OCI-LY3 (cell line): Measurements from ENCODE around the gene SATB2.

Experiments
- H2AFZ ChIP-seq: fragments of 200-600, 300-600 bp; shearing (Covaris generic); 2 replicates; pipeline ENCODE4 v1.6.0; 2014; ENCODE audit warnings: antibody characterized with exemption, low read depth, low read length
- H3K27ac ChIP-seq: fragments of 200-600, 300-600 bp; sonication (generic); 2 replicates; pipeline ENCODE4 v1.5.1; 2014; ENCODE audit warnings: mild to moderate bottlenecking, low read length, moderate library complexity, mixed read lengths
- H3K27me3 ChIP-seq: fragments of 200-600, 300-600 bp; sonication (generic); 2 replicates; pipeline ENCODE4 v1.6.1; 2014; ENCODE audit warnings: low read depth, low read length, mixed read lengths
- H3K36me3 ChIP-seq: fragments of 200-600, 300-600 bp; sonication (generic); replicated peaks from 2 replicates; pipeline ENCODE3; 2014; ENCODE audit warnings: low read depth, low read length, mixed read lengths
- H3K4me1 ChIP-seq: fragments of 300-600, 200-600 bp; sonication (generic); 2 replicates; pipeline ENCODE4 v1.6.1; 2014; ENCODE audit warnings: low read length, mixed read lengths
- H3K4me2 ChIP-seq: fragments of 200-600, 300-600 bp; sonication (generic); 2 replicates; pipeline ENCODE4 v1.6.1; 2014; ENCODE audit warnings: low read length, mixed read lengths
- H3K4me3 ChIP-seq: fragments of 300-600, 200-600 bp; sonication (generic); 2 replicates; pipeline ENCODE4 v1.5.1; 2014; ENCODE audit warnings: antibody characterized with exemption, mild to moderate bottlenecking, low read length, moderate library complexity
- H3K79me2 ChIP-seq: fragments of 300-600, 200-600 bp; shearing (Covaris generic); 2 replicates; pipeline ENCODE4 v1.6.1; 2014; ENCODE audit warnings: mild to moderate bottlenecking, low read length, mixed read lengths
- H3K9ac ChIP-seq: fragments of 300-600, 200-600 bp; shearing (Covaris generic); 2 replicates; pipeline ENCODE4 v1.6.0; 2014; ENCODE audit warnings: mild to moderate bottlenecking, low read length, moderate library complexity
- H3K9me3 ChIP-seq: fragments of 200-600, 300-600 bp; shearing (Covaris generic); 2 replicates; pipeline ENCODE4 v1.6.1; 2014; ENCODE audit warnings: low read length, mixed read lengths; ENCODE audit not compliant: insufficient read depth
- H4K20me1 ChIP-seq: fragments of 200-600, 300-600 bp; sonication (generic); 2 replicates; pipeline ENCODE4 v1.6.1; 2016; ENCODE audit warnings: low read length, mixed read lengths; ENCODE audit not compliant: insufficient read depth
- EZH2phosphoT487 ChIP-seq: fragments of 200-600 bp; shearing (Covaris generic); IDR thresholded peaks from 2 replicates; pipeline ENCODE4 v1.6.1; 2018; ENCODE audit warnings: antibody characterized with exemption, mixed run types, low read depth
- TF ChIP-seq, protein P1 (sequence below): fragments of 200-600, 300-600 bp; sonication (generic); IDR thresholded peaks from 2 replicates; pipeline ENCODE4 v1.5.1; 2014; ENCODE audit warnings: antibody characterized with exemption, low read length, low read depth

SATB2 gene

DNA sequence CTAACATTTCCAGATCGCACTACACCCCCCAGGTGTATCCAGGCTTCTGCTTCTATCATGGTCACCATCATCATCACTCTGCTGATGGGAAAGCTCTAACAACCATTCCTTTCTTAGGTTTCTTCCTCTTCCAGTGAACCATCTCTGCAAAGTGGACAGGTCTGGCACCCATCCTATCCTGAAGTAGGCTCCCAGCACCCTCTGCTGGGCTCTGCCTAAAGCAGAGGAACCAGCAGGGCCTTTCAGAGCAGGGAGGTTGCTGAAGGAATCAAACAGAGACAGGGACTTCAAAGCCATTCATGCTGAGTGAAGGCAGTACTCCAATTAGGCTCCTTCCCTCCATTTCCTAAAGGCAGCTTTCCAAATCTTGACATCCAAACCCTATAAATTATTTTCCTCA lies 27.2 kb upstream of the SATB2 start:
- H2AFZ ChIP-seq: no peak overlapping the region

DNA sequence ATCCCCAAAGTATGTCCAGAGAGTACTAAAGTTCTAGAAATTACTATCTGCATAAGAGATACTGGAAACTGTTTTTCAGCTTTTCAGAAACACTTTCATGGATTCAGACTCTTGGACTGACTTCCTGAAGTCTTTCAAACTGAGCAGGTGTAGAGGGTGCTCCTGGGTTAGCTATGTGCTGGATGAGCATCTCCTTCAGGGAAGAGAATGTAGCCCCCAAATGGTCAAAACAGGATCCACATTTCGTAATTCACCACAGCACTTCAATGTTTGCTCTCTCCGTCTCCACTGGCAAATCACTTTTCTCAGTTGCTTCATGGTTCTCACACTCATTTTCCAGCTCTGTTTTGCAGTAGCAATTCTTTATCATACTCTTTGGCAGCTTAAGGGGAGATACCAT lies 23.2 kb upstream of the SATB2 start:
- H2AFZ ChIP-seq: no peak overlapping the region
- no peaks in the 10 kb centered on the region for H3K9me3 ChIP-seq
- no peaks in the 10 kb centered on the region for H3K4me1 ChIP-seq
- H3K27ac ChIP-seq: no peak overlapping the region
- TF ChIP-seq, protein P1, sequence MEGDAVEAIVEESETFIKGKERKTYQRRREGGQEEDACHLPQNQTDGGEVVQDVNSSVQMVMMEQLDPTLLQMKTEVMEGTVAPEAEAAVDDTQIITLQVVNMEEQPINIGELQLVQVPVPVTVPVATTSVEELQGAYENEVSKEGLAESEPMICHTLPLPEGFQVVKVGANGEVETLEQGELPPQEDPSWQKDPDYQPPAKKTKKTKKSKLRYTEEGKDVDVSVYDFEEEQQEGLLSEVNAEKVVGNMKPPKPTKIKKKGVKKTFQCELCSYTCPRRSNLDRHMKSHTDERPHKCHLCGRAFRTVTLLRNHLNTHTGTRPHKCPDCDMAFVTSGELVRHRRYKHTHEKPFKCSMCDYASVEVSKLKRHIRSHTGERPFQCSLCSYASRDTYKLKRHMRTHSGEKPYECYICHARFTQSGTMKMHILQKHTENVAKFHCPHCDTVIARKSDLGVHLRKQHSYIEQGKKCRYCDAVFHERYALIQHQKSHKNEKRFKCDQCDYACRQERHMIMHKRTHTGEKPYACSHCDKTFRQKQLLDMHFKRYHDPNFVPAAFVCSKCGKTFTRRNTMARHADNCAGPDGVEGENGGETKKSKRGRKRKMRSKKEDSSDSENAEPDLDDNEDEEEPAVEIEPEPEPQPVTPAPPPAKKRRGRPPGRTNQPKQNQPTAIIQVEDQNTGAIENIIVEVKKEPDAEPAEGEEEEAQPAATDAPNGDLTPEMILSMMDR: no peak
- TF ChIP-seq EZH2phosphoT487: no peak
- H3K27me3 ChIP-seq: peaks cover 9% of the 10 kb centered on the region
- no peaks in the 10 kb centered on the region for H3K36me3 ChIP-seq
- H3K79me2 ChIP-seq: no peaks in the 10 kb centered on the region
- H3K4me3 ChIP-seq: no peak overlapping the region
- H3K4me2 ChIP-seq: no peak overlapping the region
- H4K20me1 ChIP-seq: no peaks in the 10 kb centered on the region
- no peak overlapping the region for H3K9ac ChIP-seq

More for the DNA sequence above, 27.2 kb upstream of the SATB2 start:
- Histone ChIP-seq H3K4me3 (no peak overlapping the region), H3K79me2 (no peaks in the 10 kb centered on the region), H3K9ac (no peak overlapping the region), H3K27ac (no peak overlapping the region), H3K9me3 (no peaks in the 10 kb centered on the region), H3K27me3 (peaks cover 8% of the 10 kb centered on the region), H3K4me2 (no peak overlapping the region), H3K4me1 (no peaks in the 10 kb centered on the region), H3K36me3 (no peaks in the 10 kb centered on the region), H4K20me1 (no peaks in the 10 kb centered on the region)
- no peak for TF ChIP-seq EZH2phosphoT487
- TF ChIP-seq, protein P1: peak; percentile 44

DNA sequence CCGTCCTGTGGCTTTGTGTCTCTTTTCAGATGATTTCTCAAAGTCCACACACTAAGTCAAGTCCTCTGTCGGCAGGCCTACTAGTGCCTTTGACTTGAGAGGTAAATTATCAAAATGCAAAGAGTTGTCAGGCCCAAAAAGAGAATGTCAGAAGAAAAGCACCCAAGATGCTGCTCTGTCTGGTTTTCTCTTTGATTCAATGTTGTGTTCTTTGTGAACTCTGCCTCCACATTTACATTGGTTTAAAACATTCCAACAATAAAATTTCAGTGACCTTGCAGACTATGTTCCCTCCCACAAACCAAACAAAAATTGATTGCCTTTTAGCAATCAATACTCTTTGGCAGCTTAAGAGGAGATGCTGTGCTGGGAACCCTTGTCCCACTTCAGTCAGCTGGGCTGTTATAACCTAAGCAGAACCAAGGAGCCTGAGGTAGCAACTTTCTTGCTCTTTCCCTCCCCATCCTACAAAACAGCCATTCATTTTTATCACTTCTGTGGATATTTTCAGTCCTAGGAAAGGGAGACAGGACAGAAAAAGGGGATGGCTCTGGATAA lies 19.6 kb upstream of the SATB2 start:
- Histone ChIP-seq H3K4me1 (no peaks in the 10 kb centered on the region), H3K79me2 (no peaks in the 10 kb centered on the region), H3K4me2 (no peak overlapping the region), H3K27ac (no peak overlapping the region), H3K4me3 (no peak overlapping the region), H3K27me3 (peaks cover 27% of the 10 kb centered on the region), H2AFZ (no peak overlapping the region), H3K36me3 (no peaks in the 10 kb centered on the region), H4K20me1 (no peaks in the 10 kb centered on the region), H3K9me3 (no peaks in the 10 kb centered on the region), H3K9ac (no peak overlapping the region)
- TF ChIP-seq, protein P1: no peak
- no peak for TF ChIP-seq EZH2phosphoT487

DNA sequence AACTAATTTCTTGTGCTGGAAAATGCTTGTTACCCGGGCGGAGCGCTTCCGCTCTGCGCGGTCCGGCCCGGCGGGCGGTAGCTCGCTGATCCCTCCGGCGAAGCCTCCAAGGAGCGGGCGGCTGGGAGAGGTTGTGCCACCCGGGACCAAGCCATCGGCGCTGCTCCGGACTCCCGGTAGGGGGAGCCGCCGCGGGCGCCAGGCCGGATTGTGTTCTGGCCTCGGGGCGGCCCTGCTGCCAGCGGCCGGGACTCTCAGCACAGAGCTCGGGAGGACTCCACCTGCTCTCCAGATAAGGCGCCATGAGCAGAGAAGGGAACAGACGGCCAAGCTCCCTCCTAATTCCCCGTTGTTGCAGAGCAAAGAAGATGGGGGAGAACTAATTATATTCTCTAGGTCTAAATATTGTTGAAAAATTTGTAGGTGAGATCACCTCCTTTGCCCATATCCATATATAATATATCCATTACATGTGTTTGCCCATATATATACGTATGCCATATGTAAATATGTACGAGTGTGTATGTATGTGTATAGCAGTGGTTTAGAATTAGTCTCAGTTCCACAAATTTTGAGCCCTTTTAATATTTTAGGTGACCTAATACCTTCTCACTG lies 13.8 kb upstream of the SATB2 start:
- H2AFZ ChIP-seq: no peak overlapping the region
- H3K27me3 ChIP-seq: peaks cover 28% of the 10 kb centered on the region
- H3K4me2 ChIP-seq: no peak overlapping the region; the same call in 1 of the 2 replicates
- no peaks in the 10 kb centered on the region for H3K79me2 ChIP-seq
- H3K27ac ChIP-seq: no peak overlapping the region
- H3K9ac ChIP-seq: no peak overlapping the region
- H3K36me3 ChIP-seq: no peaks in the 10 kb centered on the region
- H3K9me3 ChIP-seq: no peaks in the 10 kb centered on the region
- TF ChIP-seq, protein P1: no peak
- TF ChIP-seq EZH2phosphoT487: no peak
- no peaks in the 10 kb centered on the region for H3K4me1 ChIP-seq
- 0 out of 2 replicates have a peak overlapping the region, but pooled peaks have one; percentile 13 for H3K4me3 ChIP-seq
- H4K20me1 ChIP-seq: no peaks in the 10 kb centered on the region
